ENCODE data around the gene GLT1D1.

DNA sequence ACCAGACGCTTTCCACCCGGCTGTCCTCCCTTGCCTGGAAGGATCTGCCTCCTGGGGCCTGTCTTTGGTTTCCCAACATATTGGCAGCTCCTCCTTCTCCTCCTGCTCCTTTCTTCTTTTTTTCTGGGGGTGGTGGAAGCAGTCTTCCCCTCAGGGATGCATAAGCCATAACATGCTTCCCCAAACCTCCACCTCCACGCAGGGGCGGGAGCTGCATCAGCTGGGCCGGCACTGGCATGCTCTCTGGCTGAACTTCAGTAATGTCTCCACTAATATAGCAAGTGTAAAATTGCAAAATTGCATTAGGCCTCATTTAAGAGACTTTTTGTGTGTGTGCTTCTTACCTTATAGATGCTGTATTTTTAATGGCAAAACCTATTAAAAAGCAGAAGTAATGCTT, 58.6 kb downstream of the GLT1D1 start:
- TF ChIP-seq, protein P1, sequence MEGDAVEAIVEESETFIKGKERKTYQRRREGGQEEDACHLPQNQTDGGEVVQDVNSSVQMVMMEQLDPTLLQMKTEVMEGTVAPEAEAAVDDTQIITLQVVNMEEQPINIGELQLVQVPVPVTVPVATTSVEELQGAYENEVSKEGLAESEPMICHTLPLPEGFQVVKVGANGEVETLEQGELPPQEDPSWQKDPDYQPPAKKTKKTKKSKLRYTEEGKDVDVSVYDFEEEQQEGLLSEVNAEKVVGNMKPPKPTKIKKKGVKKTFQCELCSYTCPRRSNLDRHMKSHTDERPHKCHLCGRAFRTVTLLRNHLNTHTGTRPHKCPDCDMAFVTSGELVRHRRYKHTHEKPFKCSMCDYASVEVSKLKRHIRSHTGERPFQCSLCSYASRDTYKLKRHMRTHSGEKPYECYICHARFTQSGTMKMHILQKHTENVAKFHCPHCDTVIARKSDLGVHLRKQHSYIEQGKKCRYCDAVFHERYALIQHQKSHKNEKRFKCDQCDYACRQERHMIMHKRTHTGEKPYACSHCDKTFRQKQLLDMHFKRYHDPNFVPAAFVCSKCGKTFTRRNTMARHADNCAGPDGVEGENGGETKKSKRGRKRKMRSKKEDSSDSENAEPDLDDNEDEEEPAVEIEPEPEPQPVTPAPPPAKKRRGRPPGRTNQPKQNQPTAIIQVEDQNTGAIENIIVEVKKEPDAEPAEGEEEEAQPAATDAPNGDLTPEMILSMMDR (IDR thresholded peaks at IDR 0.05) = no peak
- TF ChIP-seq POLR2A (IDR thresholded peaks at IDR 0.05) = no peak

Measured in esophagus squamous epithelium (tissue), 4 donors.